Erythroblast (primary cell): ENCODE measurements around the gene WAS.
"Not testable (repeated sequence)": the region's sequence is repeated elsewhere in the genome, so short reads cannot be mapped to it uniquely, and the experiment has no call there.

Experiments used
- GATA1 ChIP-seq: IDR thresholded peaks from 2 replicates; pipeline ENCODE4 v1.6.1; 2011; ENCODE audit warnings: low read depth, mild to moderate bottlenecking, control low read depth, low read length, moderate library complexity
- POLR2A ChIP-seq: IDR thresholded peaks from 2 replicates; pipeline ENCODE4 v1.6.1; 2011; ENCODE audit warnings: mild to moderate bottlenecking, low read length

DNA sequence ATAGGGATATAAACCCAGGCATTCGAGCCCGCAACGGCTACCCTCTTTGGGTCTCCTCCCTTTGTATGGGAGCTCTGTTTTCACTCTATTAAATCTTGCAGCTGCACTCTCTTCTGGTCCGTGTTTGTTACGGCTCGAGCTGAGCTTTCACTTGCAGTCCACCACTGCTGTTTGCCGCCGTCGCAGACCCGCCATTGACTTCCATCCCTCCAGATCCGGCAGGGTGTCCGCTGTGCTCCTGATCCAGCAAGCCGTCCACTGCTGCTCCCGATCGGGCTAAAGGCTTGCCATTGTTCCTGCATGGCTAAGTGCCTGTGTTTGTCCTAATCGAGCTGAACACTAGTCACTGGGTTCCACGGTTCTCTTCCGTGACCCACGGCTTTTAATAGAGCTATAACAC lies 28.9 kb upstream of the WAS start:
- TF ChIP-seq POLR2A, GATA1: not testable (repeated sequence)
